Stimulated activated CD8-positive, alpha-beta memory T cell treated with anti-CD3 and anti-CD28 coated beads, Interleukin-12 subunit alpha, Interleukin-12 subunit beta, amount 100 ng/mL, for 24 hours (primary cell): ENCODE data around the gene ADAP1.
"Not testable (repeated sequence)": the region's sequence is repeated elsewhere in the genome, so short reads cannot be mapped to it uniquely, and the experiment has no call there.

Experiments
- DNase-seq: peaks from one replicate; pipeline ENCODE4 v3.0.0-alpha.2; 2020; ENCODE audit errors: extremely low read depth

Gene ADAP1

DNA sequence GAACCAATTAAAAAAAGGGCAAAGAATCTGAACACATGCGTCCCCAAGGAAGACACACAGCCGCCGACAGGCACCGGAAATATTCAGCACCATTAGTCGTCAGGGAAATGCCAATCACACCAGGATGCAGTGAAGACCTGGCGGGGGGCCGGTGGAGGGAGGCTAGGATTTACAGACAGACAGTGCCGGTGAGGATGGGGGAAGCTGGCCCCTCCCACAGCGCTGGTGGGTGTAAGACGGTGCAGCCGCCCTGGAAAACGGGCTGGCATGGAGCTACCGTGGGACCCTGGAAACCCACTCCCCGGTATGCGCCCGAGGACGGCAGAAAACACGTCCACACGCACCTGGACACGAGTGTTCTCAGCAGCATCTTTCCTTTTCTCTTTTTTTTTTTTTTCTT, 4.8 kb upstream of the ADAP1 start:
- no peak for DNase-seq

- no peak for DNase-seq
Measured at GRCh38 chr7:958221-959200, 4.0 kb upstream of the ADAP1 start.

- DNase-seq: no peak
Measured at GRCh38 chr7:957418-958220, 3.1 kb upstream of the ADAP1 start.

DNA sequence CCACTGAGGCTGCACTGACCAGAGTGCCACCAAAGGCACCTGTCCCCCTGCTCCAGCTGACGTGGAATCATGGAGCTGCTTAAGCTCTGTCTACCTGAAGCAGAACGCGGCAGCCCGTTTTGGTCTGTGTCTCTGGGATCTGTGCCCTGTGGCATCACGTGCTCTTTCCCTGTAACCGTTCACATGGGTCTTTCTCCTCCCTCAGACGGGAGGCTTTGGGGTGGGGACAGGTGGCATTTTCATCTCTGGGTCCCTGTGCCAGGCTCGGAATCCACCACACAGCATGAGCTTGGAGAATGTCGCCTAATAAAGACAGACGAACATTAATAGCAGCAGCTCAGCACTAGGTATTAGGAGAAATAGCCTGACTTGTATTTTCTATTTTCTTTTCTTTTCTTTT, 1.6 kb upstream of the ADAP1 start:
- DNase-seq: no peak

DNA sequence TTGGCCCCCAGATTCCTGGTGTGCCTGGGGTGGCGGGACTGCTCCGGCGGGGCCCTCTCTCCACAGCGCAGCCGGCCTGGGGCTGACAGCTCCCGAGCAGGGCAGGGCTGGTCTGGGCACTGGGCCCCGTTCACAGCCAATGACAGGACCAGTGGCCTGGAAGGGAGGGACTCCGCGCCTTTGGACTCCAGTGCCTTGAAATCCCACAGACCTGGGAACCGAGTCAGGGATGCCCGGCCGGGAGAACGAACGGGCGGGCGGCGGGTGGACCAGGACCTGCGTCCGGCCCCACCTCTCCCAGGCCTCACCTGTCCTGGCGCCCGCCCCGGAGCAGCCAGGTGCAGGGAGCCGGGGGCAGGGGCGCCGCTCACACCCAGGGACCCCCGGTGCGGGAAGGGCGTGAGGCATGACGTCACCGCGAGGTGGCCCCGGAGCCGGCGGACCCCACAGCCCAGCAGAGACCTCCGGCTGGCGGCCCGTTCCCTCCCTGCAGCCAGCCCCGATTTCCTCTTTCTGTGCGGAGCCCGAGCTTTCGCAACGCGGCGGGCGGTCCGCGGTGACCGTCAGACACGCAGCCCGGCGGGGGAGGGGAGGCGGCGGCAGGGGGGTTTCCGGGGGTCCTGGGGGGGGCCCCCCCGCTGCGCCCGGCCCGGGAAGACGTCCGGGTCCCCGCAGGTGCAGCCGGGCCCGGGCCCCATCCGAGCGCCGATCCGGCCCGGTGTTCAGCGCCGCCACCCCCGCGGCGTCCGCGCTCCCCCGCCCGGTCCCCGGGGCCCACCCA, 743 bp downstream of the ADAP1 start:
- DNase-seq: no peak

GRCh38 chr7:952548-953441, 1.7 kb downstream of the ADAP1 start:
- DNase-seq: no peak

DNA sequence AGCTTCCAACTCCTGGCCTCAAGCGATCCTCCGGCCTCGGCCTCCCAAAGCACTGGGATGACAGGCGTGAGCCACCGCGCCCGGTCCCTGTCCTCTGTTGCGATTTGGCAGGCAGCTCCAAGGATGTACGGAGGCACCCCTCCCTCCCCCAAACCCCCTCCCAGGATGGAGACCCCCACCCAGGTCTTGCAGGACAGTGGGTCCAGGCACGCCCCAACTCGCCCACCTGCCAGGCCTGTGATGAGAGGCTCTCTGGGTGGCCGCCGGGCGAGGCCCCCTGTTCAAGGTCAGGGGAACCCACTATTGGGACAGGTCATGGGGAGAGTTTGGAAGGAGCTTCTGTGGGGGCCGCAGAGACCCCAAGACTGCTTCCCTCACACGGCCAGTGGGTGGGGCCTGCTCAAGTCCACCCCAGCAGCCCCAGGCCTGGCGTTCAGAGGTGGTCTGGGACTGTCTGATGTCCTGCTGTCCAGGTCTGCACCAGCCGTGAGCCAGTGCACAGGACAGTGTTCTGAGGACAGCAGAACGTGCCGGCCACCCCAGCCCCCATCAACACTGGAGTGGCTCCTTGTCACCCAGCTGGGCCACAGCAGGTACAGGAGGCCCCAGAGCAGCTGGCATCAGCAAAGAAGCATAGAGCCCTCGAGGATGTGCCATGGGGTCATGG, 2.5 kb downstream of the ADAP1 start:
- no peak for DNase-seq

GRCh38 chr7:949021-949934, 5.2 kb downstream of the ADAP1 start:
- DNase-seq: no peak

GRCh38 chr7:947391-948210, 6.9 kb downstream of the ADAP1 start:
- DNase-seq: no peak

DNA sequence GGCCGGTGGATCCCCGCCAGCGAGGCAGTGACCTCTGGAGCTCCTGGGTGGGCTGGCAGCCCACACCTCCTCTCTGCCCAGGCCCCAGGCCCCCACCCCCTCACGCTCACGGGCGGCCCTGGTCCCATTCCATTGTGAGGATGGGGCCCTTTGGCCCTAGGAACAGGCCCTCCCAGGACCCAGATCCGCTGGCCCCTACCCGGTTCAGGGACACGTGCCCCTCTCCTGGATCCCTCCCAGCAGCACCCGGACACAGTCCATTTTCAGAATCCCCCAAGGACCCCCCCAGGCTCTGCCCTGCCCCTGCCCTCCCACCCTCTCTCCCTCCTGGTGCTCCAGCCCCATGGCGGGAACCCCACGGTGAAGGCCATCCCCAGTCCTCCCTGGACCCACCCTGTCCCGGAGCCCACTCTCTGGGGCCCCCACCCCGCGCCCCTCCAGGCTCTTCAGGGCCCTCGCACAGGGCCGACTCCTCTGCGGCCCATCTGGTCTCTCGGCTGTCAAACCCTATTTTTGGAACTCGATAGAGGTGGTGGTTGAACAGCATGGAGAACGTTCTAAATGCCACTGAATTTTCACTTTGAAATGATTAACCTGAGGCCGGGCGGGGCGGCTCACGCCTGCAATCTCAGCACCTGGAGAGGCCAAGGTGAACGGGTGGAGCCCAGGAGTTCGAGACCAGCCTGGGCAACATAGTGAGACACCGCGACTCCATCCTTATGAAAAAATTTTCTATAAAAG, 8.1 kb downstream of the ADAP1 start:
- no peak for DNase-seq

DNA sequence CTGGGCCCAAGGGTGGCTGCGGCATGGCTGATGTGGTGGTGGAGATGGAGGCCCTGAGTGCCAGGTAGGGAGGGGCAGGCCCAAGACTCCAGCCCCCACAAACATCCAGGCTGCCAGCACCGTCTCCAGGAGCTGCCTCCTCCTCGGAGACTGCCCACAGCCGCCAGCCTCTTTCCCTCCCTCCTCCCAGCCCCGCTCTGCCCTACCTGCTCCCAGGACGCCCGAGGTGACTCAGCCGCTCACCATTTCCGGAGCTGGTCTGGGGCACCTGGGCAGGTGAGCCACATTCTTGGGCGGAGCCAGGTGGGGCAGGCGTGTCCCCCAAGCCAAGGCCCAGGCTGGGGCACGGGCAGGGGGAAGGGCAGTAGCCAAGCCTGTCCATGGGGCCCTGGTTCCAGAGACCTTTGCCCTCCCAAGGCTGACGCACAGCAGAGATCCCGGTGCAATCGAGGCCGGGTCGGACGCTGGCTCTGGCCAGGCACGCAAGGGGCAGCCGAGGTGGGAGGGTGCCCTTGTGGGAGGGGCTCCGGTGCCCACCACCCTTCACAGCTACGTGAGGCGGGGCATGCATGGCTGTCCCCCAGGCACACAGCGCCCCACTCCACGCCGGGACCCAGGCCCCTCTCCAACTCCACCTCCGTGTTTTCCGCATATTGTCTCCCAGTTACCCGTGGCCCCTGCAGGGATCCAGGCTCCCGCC, 8.8 kb downstream of the ADAP1 start:
- no peak for DNase-seq

- DNase-seq: no peak
Measured at GRCh38 chr7:945147-945555, 9.3 kb downstream of the ADAP1 start.

GRCh38 chr7:944744-945143, 9.7 kb downstream of the ADAP1 start:
- no peak for DNase-seq

DNA sequence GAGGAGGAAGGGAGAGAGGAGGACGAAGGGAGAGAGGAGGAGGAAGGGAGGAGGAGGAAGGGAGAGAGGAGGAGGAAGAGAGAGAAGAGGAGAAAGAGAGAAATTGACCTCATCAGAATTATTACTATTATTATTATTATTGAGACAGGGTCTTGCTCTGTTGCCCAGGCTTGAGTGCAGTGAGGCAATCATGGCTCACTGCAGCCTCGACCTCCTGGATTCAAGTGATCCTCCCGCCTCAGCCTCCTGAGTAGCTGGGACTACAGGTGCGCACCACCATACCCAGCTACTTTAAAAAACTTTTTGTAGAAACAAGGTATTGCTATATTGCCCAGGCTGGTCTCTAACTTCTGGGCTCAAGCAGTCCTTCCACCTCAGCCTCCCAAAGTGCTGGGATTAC, 10.7 kb downstream of the ADAP1 start:
- not testable (repeated sequence) for DNase-seq

DNA sequence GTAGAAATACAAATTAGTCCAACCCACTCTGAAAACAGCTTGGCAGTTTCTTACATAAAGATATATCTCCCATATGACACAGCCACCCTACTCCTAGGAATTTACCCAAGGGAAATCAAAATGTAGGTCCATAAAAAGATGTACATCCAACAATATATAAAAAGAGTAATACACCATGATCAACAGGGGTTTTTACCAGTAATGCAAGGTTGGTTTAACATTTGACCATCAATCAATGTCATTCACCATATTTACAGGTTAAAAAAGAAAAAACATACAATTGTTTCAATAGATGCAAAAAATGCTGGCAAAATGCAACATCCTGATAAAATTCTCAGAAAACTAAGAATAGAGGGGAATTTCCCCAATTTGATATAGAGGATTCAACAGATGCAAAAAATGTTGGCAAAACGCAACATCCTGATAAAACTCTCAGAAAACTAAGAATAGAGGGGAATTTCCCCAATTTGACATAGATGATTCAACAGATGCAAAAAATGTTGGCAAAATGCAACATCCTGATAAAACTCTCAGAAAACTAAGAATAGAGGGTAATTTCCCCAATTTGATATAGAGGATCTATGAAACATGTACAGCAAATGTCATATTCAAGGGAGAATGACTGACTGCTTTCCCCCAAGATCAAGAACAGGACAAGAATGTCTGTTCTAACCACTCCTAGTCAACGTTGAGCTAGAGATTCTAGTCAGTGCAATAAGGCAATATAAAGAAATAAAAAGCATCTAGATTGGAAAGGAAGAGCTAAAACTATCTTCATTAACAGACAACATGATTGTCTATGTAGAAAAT, 13.7 kb downstream of the ADAP1 start:
- DNase-seq: no peak

- DNase-seq: no peak
Measured at GRCh38 chr7:939843-940242, 14.6 kb downstream of the ADAP1 start.
